ENCODE results near the gene MLH3. TPM values are rescaled to one million over a fixed set of nuclear protein-coding genes. Genes with fewer than 3 reads are reported as not detected.
A peak's percentile ranks its signal among the peaks of the same experiment; 100 is the strongest.

MLH3 gene
- total RNA-seq, 1 experiment from 2014 or later = 13.5 TPM

DNA sequence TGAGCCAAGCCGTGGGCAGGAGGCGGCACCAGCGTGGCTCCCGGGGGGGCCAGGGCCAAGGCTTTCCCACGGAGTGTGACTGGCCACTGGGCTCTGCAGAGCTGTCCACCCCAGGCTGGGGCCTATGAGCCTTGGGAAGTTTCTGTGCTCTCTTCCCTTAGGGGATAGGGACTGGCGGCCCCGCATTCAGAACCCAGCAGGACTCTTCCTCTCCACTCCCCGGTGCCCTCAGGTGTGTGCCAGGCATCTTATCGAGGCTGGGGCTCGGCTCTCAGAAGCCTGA is 66.3 kb downstream of the MLH3 start:
- DNase-seq (ENCODE audit: low read depth) = no peak

DNA sequence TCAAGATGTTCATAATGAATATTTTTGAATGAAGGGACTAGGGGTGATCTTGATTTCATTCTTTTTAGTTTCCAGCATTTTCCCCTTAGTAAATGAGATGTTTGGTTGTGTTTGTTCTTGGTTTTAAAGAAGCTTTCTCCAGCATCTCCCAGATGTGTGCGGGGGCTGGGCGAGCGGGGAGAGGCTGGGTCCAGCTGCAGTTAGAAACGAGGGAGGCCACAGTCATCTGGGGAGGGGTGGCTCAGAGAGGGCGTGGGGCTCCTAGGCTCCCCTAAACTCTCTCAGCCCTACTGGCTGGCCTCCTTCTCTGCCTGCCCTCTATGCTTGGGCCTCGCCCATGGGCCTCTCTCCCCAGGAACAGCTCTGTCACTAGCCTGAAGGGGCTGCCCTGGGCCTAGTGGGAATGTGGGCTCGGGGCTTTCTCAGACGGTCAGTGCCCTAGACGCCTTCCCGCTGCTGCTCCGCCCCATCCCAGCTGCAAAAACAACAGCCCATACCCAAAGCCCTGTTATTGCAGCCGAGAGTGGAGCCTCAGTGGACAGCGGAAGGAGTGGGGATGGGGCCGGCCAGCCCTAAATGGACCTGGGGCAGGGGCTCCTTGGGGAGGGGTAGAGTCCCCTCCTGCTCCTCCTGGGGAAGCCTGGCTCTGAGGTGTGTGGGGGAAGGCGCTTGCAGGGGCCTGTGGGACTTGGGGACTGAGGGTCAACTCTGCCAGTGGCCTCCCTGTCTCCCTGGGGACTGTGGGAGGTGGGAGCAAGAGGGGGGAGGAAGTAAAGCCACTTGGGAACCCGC is 66.8 kb downstream of the MLH3 start:
- DNase-seq (ENCODE audit: low read depth) = no peak

DNA sequence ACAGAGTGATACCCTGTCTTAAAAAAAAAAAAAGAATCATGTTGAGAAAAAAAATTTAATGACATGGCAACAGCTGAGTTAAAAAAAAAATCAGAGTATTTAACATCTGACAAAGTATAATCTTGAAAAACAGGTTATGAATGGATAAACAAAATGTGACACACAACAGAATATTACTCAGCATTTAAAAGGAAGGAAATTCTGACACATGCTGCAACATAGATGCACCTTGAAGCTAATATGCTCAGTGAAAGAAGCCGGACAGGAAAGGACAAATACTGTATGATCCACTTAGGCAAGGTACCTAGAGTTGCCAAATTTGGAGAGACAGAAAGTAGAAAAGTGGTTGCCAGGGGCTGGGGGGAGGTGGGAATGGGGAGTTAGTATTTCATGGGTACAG is 67.9 kb downstream of the MLH3 start:
- no peak for DNase-seq (ENCODE audit: low read depth)

DNA sequence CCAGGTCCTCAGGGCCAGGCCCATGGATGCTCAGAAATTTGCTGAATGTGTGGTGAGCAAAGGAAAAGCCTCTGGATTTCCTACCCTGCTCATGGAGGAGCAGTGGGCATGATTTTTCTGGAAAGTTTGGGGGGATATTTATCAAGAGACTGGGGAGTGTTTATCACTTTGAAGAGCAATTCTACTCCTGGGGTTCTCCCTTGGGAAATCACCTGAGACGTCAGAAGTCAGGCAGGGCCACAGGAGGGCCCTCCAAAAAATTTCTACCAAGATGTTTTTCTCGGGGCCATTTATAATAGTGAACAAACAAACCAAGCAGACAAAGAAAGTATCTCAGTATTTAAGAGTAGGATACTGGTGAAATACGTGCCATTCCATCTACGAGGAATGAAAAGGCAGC is 68.6 kb downstream of the MLH3 start:
- no peak for DNase-seq (ENCODE audit: low read depth)

GRCh38 chr14:74981833-74982232 is 69.4 kb downstream of the MLH3 start:
- DNase-seq (ENCODE audit: low read depth) = no peak

GRCh38 chr14:74981462-74981782 is 69.8 kb downstream of the MLH3 start:
- DNase-seq (ENCODE audit: low read depth) = no peak

DNA sequence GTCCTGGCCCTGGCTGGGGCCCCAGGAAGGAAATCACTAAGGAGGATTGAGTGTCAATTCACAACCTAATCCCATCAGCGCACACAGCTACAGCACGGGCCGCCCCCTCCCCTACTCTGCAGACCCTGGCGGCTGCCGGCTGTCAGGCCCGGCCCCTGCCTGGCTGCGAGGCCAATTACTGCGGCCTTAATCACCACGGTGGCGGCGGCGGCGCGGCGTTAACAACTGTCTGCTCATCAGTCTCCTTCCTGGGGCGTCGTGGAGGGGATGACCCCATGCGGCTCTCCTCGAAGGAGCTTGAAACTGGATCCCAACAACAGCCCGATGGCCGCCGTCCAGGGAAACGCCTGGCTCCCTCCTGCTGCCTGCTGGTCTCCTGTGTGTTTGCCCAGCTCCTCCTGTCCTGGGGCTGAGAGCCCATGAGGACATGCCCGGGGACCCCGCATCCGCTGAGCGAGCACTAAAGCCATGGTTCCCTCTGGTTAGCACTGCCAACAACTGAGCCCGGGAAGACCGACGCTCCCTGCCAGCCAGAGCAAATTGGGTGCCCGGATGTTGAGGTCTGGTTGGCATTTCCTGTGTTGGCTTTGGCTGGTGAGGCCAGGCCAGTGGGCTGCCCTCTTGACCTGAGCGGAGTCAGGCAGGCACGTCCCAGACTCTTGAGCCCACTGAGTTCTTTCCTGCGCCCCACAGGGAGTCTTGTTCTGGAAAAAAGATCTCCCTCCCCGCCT is 70.4 kb downstream of the MLH3 start:
- DNase-seq (ENCODE audit: low read depth) = peak; percentile 61

GRCh38 chr14:74980398-74980730 is 70.9 kb downstream of the MLH3 start:
- DNase-seq (ENCODE audit: low read depth) = no peak

GRCh38 chr14:74979442-74980397 is 71.5 kb downstream of the MLH3 start:
- DNase-seq (ENCODE audit: low read depth) = peak; percentile 80

GRCh38 chr14:74979029-74979428 is 72.2 kb downstream of the MLH3 start:
- no peak for DNase-seq (ENCODE audit: low read depth)

DNA sequence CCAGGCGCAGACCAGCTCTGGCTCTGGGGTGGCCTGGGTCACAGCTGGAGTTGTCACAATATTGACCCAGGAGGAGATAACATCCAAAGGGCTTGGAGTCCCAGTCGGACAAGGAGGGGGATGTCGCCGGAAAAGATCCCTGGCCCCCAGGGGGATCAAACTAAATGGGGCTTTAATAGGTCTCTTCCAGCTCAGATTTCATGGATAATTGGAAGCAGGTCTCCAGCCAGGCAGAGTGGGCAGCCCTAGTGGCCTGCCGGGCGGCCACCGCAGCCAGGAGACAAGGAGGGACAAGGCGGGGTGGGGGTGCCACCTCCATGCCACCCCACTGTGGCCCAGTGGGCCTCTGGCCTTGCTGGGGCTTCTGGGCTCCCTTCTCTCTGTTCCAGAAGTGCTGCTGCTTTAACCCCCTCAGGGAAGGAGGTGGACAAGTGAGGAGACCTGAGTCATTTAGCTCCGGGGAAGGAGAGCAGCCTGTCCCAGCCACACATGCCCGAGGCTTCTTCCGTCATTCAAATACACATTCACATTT is 72.8 kb downstream of the MLH3 start:
- peak; percentile 70 for DNase-seq (ENCODE audit: low read depth)

DNA sequence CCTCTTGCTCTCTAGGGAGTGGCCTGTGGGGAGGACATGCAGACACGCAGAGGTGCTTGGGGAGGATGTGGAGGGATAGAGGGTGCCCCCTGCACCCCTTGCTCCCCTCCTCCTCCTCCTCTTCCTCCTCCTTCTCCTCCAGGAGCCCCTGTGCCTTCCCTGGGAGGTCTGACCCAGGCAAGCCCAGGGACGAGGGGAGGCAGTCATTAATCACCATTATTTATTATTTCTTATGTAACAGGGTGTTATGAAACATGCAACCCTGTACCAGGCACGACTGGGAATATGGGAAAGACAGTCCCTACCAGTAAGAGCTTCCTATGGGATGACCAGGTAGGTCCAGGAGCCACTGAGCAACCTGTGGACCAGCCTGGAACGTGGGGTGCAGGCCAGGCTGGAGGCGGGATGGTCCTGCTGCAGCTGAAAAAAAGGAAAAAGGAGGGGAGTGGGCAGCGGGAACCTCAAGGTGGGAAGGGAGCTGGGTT is 73.3 kb downstream of the MLH3 start:
- DNase-seq (ENCODE audit: low read depth) = no peak

DNA sequence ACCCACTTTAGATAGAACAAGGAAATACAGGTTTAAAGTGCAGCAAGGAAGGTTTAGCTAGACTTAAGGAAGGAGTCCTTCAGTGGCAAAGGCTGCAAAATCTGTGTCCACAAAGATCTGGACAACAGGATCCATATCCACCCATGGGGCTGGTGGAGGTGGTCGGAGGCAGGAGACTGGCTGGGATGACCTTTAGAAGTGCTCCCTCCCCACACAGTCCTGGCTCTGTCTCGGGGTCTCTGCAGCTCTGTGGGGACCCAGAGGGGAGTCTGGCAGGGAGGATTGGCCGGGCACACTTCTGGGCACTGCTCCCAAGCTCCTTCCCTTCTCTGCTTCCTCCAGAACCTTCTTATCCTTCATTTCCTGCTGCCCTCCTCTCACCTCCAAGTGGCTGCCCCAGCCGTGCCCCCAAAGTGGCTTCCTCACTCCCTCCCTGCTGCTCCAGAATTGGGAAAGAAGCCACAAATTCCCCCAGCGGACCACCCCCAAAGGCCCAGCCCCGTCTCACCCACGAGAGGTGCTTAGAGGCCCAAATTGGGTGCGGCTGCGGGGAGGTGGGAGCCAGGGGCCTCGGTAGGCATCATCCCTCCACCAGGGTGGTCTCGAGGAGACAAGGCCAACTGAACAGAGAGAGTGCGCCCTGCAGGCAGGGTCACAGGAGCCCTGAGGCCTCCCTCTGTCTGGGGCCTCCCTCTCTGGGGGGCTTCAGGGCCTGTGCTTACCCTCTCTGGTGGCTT is 73.9 kb downstream of the MLH3 start:
- no peak for DNase-seq (ENCODE audit: low read depth)

GRCh38 chr14:74976264-74977113 is 74.8 kb downstream of the MLH3 start:
- no peak for DNase-seq (ENCODE audit: low read depth)

DNA sequence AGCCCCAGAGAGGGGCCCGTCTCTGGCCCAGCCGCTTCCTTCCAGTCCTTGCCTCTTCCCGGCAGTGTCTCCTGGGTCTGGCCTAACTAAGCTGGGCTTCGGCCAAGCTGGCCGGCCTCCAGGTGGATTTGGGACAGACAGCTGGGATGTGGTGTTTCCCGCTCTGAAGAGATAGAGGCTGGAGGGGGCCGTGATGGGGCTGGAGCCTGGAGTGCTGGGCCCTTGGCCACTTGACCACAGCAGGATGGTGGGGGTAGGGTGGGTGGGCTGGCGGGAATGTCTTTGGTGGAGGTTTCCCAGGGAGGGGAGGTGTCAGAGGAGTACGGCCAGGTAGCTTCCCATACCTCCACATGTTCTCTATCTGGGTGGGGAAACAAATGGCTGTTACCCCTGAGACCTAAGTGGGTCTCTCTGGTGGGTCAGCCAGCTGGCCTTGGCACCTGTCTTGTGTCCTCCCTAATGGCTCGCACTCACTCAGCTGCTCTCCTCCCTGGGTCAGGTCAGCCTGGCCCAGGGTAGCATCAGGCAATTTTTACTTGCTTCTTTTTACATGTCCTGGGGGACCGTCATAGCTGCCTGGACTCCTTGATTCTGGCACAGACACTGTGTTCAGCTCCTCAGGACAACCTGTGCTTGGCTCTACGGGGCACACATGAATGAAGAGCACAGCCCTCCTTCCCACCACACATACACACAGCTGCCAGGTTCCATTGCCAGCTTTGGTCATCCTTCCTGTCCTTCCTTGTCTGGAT is 76.0 kb downstream of the MLH3 start:
- no peak for DNase-seq (ENCODE audit: low read depth)

GRCh38 chr14:74974364-74975058 is 76.8 kb downstream of the MLH3 start:
- no peak for DNase-seq (ENCODE audit: low read depth)

GRCh38 chr14:74973905-74974363 is 77.3 kb downstream of the MLH3 start:
- no peak for DNase-seq (ENCODE audit: low read depth)

DNA sequence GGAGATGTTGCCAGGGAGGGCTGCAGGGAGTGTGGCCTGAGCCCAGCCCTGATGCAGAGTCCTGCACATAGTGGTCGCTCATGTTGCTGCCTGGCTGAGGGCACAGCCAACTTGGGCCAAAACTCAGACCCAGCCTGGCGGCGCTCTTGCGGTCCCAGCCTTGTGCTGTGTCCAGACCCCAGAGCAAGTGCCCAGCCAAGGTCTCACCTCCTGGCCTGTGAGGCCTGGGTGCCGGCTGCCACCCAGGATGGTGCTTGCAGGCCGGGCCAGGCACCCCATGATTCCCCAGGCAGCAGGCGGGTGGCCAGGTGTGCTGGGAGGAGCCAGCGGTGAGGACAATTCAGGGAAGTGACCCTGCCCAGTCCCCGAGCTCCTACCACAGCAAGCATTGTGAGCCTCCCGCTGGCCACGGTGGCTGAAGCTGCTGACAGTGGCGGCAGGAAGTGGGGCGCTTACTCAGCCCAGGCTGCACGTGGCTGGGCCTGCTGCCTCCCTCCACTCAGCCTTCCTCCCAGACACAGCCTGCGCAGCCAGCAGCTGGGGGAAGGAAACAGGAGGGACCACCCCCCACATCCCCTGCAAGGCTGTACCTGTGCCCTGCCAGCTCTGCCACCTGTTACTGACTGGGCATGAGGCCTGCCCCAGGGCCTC is 78.1 kb downstream of the MLH3 start:
- peak; percentile 22 for DNase-seq (ENCODE audit: low read depth)

GRCh38 chr14:74968811-74969210 is 82.5 kb downstream of the MLH3 start:
- no peak for DNase-seq (ENCODE audit: low read depth)
